ENCODE results near the gene ARG1.

ARG1 gene

GRCh38 chr6:131587909-131588308 is 14.9 kb downstream of the ARG1 start:
- no peak for DNase-seq

GRCh38 chr6:131588643-131589042 is 15.6 kb downstream of the ARG1 start:
- no peak for DNase-seq

GRCh38 chr6:131592935-131593334 is 19.9 kb downstream of the ARG1 start:
- DNase-seq: no peak

- DNase-seq: no peak
These were observed 21.0 kb downstream of the ARG1 start for GRCh38 chr6:131594074-131594473.

- DNase-seq: no peak
These were observed 24.4 kb downstream of the ARG1 start for GRCh38 chr6:131597446-131597845.

GRCh38 chr6:131600716-131601115 is 27.7 kb downstream of the ARG1 start:
- no peak for DNase-seq

- DNase-seq: no peak
These were observed 29.8 kb downstream of the ARG1 start for GRCh38 chr6:131602781-131603312.

- no peak for DNase-seq
These were observed 40.4 kb downstream of the ARG1 start for GRCh38 chr6:131613296-131613925.

GRCh38 chr6:131615275-131615674 is 42.2 kb downstream of the ARG1 start:
- DNase-seq: no peak

- DNase-seq: peak; percentile 96
These were observed 55.0 kb downstream of the ARG1 start, which contains the start of gene MED23 for GRCh38 chr6:131627724-131628682. MED23 (minus strand) TSS chr6:131628242; CDS start chr6:131628049, 193 bp downstream.

- no peak for DNase-seq
These were observed 55.7 kb downstream of the ARG1 start for GRCh38 chr6:131628726-131629125.

- peak; percentile 15 for DNase-seq
These were observed 56.6 kb downstream of the ARG1 start for GRCh38 chr6:131629651-131630050.

- no peak for DNase-seq
These were observed 58.7 kb downstream of the ARG1 start for GRCh38 chr6:131631625-131632289.
